HG02678 (cell line): ENCODE measurements around the gene PIANP.
"Not testable (repeated sequence)": the region's sequence is repeated elsewhere in the genome, so short reads cannot be mapped to it uniquely, and the experiment has no call there.

Source experiments
- ATAC-seq: cut with Tn5 transposase; IDR thresholded peaks from one replicate; pipeline ENCODE4 v1.9.1; 2021; ENCODE audit warnings: mild to moderate bottlenecking, moderate library complexity; ENCODE audit not compliant: unreplicated experiment

PIANP gene

GRCh38 chr12:6708351-6708750 is 7.7 kb upstream of the PIANP start:
- ATAC-seq = not testable (repeated sequence)

GRCh38 chr12:6703631-6704030 is 3.0 kb upstream of the PIANP start:
- ATAC-seq = no peak

GRCh38 chr12:6701078-6701768 is 608 bp upstream of the PIANP start:
- ATAC-seq = no peak

GRCh38 chr12:6699989-6700645 is 498 bp downstream of the PIANP start:
- ATAC-seq = no peak

- ATAC-seq = no peak
Observed at GRCh38 chr12:6699259-6699988, 1.2 kb downstream of the PIANP start.

GRCh38 chr12:6698352-6699046 is 2.1 kb downstream of the PIANP start:
- ATAC-seq = no peak

GRCh38 chr12:6697584-6698351 is 2.8 kb downstream of the PIANP start:
- no peak for ATAC-seq

GRCh38 chr12:6696690-6697583 is 3.7 kb downstream of the PIANP start:
- ATAC-seq = no peak

GRCh38 chr12:6695313-6696045 is 5.1 kb downstream of the PIANP start:
- ATAC-seq = no peak

GRCh38 chr12:6694701-6695100 is 5.9 kb downstream of the PIANP start:
- no peak for ATAC-seq

- ATAC-seq = no peak
Observed at GRCh38 chr12:6693832-6694355, 6.7 kb downstream of the PIANP start.

GRCh38 chr12:6692888-6693287 is 7.7 kb downstream of the PIANP start:
- ATAC-seq = no peak

GRCh38 chr12:6691473-6691872 is 9.1 kb downstream of the PIANP start:
- no peak for ATAC-seq

- peak; percentile 84 for ATAC-seq
Observed at GRCh38 chr12:6688999-6689882, 11.4 kb downstream of the PIANP start, which contains the start of gene ZNF384. Gene ZNF384, minus strand, starts transcription at chr12:6689375. Its CDS starts 9,855 bp downstream, at chr12:6679520.

- ATAC-seq = no peak
Observed at GRCh38 chr12:6688543-6688998, 12.0 kb downstream of the PIANP start.

- no peak for ATAC-seq
Observed at GRCh38 chr12:6685814-6686213, 14.8 kb downstream of the PIANP start.

GRCh38 chr12:6684609-6685008 is 16.0 kb downstream of the PIANP start:
- ATAC-seq = no peak
